ENCODE data around the gene UBXN6.

Gene UBXN6

DNA sequence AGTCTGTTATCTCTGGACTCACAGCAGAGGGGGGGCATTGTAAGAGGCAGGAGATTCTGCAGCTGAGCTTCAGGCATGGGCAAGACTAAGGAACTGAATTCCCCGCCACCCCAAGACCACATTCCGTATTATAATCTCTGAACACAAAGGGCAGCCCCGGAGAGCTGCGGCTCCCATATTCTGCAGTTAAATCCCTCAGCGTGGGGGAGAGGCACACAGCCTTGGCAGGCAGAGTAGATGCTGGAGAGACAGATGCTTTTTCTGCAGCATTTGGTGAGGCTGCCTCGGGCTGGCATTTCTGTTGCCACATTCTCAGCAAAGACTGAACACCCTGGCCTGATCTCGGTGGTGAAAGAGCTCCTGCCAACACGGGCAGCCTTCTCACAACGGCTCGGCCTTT lies 42.2 kb downstream of the UBXN6 start:
- no peak for TF ChIP-seq SIN3A (IDR thresholded peaks at IDR 0.05; ENCODE audit: borderline replicate concordance, insufficient read depth, low read length)
- TF ChIP-seq POLR2AphosphoS5 (IDR thresholded peaks at IDR 0.05; ENCODE audit: low read depth, low read length), result no peak
- no peak for TF ChIP-seq TAF1 (IDR thresholded peaks at IDR 0.05; ENCODE audit: borderline replicate concordance, insufficient read depth, low read length)
- no peak for TF ChIP-seq FOXP2 (optimal IDR thresholded peaks at IDR 0.05; ENCODE audit: borderline replicate concordance, extremely low read depth, extremely low read length, insufficient read depth)
- TF ChIP-seq, protein P1, sequence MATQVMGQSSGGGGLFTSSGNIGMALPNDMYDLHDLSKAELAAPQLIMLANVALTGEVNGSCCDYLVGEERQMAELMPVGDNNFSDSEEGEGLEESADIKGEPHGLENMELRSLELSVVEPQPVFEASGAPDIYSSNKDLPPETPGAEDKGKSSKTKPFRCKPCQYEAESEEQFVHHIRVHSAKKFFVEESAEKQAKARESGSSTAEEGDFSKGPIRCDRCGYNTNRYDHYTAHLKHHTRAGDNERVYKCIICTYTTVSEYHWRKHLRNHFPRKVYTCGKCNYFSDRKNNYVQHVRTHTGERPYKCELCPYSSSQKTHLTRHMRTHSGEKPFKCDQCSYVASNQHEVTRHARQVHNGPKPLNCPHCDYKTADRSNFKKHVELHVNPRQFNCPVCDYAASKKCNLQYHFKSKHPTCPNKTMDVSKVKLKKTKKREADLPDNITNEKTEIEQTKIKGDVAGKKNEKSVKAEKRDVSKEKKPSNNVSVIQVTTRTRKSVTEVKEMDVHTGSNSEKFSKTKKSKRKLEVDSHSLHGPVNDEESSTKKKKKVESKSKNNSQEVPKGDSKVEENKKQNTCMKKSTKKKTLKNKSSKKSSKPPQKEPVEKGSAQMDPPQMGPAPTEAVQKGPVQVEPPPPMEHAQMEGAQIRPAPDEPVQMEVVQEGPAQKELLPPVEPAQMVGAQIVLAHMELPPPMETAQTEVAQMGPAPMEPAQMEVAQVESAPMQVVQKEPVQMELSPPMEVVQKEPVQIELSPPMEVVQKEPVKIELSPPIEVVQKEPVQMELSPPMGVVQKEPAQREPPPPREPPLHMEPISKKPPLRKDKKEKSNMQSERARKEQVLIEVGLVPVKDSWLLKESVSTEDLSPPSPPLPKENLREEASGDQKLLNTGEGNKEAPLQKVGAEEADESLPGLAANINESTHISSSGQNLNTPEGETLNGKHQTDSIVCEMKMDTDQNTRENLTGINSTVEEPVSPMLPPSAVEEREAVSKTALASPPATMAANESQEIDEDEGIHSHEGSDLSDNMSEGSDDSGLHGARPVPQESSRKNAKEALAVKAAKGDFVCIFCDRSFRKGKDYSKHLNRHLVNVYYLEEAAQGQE (IDR thresholded peaks at IDR 0.05; ENCODE audit: insufficient read depth in 1 of 2, low read depth in 2 of 2, low read length in 2 of 2), result no peak

DNA sequence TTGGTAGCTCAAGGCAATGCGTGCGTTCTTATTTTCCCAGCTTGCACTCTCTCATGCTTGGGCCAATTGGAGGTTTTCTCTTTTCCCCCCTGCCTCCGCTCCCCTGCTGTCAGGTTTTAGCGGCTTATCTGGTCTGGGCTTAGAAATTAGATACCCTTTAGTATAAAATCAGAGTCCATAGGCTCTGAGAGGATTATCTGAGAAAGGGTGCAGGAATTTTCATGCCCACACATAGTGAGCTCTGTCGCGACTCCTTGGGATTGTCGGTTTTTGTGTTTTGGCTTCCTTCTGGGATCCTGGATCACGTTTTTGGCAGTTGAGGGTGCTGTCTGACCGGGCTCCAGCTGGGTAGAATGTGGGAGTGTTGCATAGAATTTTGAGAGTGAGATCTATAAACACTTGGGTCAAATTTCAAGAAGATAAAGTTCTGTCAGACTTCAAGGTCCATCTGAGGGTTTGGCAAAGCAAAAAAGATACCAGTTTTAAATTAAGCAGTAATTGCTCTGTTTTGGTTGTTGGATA lies 42.7 kb downstream of the UBXN6 start:
- TF ChIP-seq SIN3A (IDR thresholded peaks at IDR 0.05; ENCODE audit: borderline replicate concordance, insufficient read depth, low read length) (no peak), FOXP2 (optimal IDR thresholded peaks at IDR 0.05; ENCODE audit: borderline replicate concordance, extremely low read depth, extremely low read length, insufficient read depth) (no peak), POLR2AphosphoS5 (IDR thresholded peaks at IDR 0.05; ENCODE audit: low read depth, low read length) (no peak)
- TF ChIP-seq, protein P1 (IDR thresholded peaks at IDR 0.05; ENCODE audit: insufficient read depth in 1 of 2, low read depth in 2 of 2, low read length in 2 of 2), result no peak

DNA sequence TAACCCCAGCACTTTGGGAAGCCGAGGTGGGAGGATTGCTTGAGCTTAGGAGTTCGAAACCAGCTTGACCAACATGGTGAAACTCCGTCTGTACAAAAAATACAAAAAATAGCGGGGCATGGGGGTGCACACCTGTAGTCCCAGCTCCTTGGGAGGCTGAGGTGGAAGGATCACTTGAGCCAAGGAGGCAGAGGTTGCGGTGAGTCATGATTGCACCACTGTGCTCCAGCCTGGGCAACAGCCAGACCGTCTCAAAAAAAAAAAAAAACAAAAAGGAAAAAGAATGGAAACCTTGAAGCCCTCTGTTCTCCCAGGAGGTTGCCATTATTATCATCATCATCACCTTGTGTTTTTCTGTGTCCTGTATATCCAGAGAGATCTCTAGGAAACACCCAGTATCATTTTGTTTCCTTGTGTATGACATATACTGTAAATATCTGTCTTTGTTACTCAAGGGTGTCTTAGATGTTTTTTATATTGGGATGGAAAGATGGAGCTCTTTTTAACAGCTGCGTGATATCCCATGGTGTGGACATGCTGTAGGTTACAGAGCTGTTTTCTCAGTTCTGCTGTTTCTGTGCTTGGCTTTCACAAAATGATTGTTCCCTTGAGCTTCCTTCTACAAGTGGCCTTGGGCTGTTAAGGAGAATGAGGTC lies 43.3 kb downstream of the UBXN6 start:
- TF ChIP-seq POLR2AphosphoS5 (IDR thresholded peaks at IDR 0.05; ENCODE audit: low read depth, low read length) (no peak), SIN3A (IDR thresholded peaks at IDR 0.05; ENCODE audit: borderline replicate concordance, insufficient read depth, low read length) (no peak), TAF1 (IDR thresholded peaks at IDR 0.05; ENCODE audit: borderline replicate concordance, insufficient read depth, low read length) (no peak), FOXP2 (optimal IDR thresholded peaks at IDR 0.05; ENCODE audit: borderline replicate concordance, extremely low read depth, extremely low read length, insufficient read depth) (no peak)
- TF ChIP-seq, protein P1 (IDR thresholded peaks at IDR 0.05; ENCODE audit: insufficient read depth in 1 of 2, low read depth in 2 of 2, low read length in 2 of 2), result no peak

DNA sequence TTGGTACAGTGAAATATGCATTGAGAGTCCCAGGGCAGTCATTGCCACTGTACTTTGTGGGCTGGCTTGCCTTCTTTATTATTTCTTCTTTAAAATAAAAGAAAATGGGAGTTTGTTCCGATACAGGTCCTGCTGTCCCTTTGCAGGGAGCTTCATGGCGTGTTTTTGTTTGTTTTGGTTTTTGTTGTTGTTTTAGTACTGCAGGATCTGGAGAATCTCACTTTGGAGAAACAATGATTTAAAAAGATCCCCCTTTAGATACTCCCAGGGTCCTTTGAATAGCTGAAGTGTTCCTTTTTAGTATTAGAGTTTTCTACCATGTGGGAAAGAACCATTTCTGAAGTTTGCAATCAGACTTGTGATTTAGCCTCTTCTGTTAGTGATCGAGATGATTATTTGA lies 44.0 kb downstream of the UBXN6 start:
- TF ChIP-seq TAF1 (IDR thresholded peaks at IDR 0.05; ENCODE audit: borderline replicate concordance, insufficient read depth, low read length) (no peak), SIN3A (IDR thresholded peaks at IDR 0.05; ENCODE audit: borderline replicate concordance, insufficient read depth, low read length) (no peak), POLR2AphosphoS5 (IDR thresholded peaks at IDR 0.05; ENCODE audit: low read depth, low read length) (no peak), FOXP2 (optimal IDR thresholded peaks at IDR 0.05; ENCODE audit: borderline replicate concordance, extremely low read depth, extremely low read length, insufficient read depth) (no peak)
- TF ChIP-seq, protein P1 (IDR thresholded peaks at IDR 0.05; ENCODE audit: insufficient read depth in 1 of 2, low read depth in 2 of 2, low read length in 2 of 2), result no peak
